H9 (cell line): ENCODE data around the gene FBXO31. TPM values are rescaled to one million over a fixed set of nuclear protein-coding genes. Genes with fewer than 3 reads are reported as not detected.

Experiments used
- DNase-seq: peaks from one replicate; pipeline ENCODE4 v3.0.0-alpha.2; 2017
- H2AFZ ChIP-seq: one replicate; pipeline ENCODE4 v1.6.1; 2013; ENCODE audit warnings: mild to moderate bottlenecking, low read length, control low read depth, moderate library complexity
- H2AK5ac ChIP-seq: 2 replicates; pipeline ENCODE4 v1.6.1; 2013; ENCODE audit warnings: low read length, control low read depth, mixed read lengths; ENCODE audit not compliant: insufficient read length
- H2BK120ac ChIP-seq: one replicate; pipeline ENCODE4 v1.6.1; 2013; ENCODE audit warnings: low read depth, mild to moderate bottlenecking, low read length, control low read depth, inconsistent platforms; ENCODE audit not compliant: poor library complexity, severe bottlenecking
- H2BK12ac ChIP-seq: 2 replicates; pipeline ENCODE4 v1.6.1; 2013; ENCODE audit warnings: low read length, control low read depth, mixed read lengths, low read depth; ENCODE audit not compliant: insufficient read length
- H2BK15ac ChIP-seq: 2 replicates; pipeline ENCODE4 v1.6.1; 2013; ENCODE audit warnings: low read depth, low read length, control low read depth
- H2BK20ac ChIP-seq: one replicate; pipeline ENCODE4 v1.6.1; 2013; ENCODE audit warnings: low read depth, mild to moderate bottlenecking, low read length, control low read depth, inconsistent platforms; ENCODE audit not compliant: poor library complexity, severe bottlenecking
- H2BK5ac ChIP-seq: 2 replicates; pipeline ENCODE4 v1.6.1; 2013; ENCODE audit warnings: low read length, control low read depth, mixed read lengths; ENCODE audit not compliant: insufficient read length
- H3K14ac ChIP-seq: 2 replicates; pipeline ENCODE4 v1.6.1; 2013; ENCODE audit warnings: low read length, control low read depth; ENCODE audit not compliant: insufficient read depth
- H3K18ac ChIP-seq: 2 replicates; pipeline ENCODE4 v1.6.1; 2013; ENCODE audit warnings: low read depth, mild to moderate bottlenecking, mixed read lengths, low read length, control low read depth; ENCODE audit not compliant: insufficient read length
- H3K23ac ChIP-seq: 2 replicates; pipeline ENCODE4 v1.6.1; 2013; ENCODE audit warnings: low read length, control low read depth, mixed read lengths, low read depth; ENCODE audit not compliant: insufficient read length
- H3K23me2 ChIP-seq: 2 replicates; pipeline ENCODE4 v1.6.1; 2013; ENCODE audit warnings: low read depth, mild to moderate bottlenecking, mixed read lengths, low read length, control low read depth; ENCODE audit not compliant: insufficient read length, poor library complexity, severe bottlenecking
- H3K27ac ChIP-seq: 2 replicates; pipeline ENCODE4 v1.5.1; 2013; ENCODE audit warnings: low read length, control low read depth, mixed read lengths, low read depth; ENCODE audit not compliant: insufficient read length
- H3K27me3 ChIP-seq: 2 replicates; pipeline ENCODE4 v1.6.1; 2013; ENCODE audit warnings: low read length, control low read depth, inconsistent platforms; ENCODE audit not compliant: insufficient read depth
- H3K4ac ChIP-seq: 2 replicates; pipeline ENCODE4 v1.6.1; 2013; ENCODE audit warnings: low read depth, mild to moderate bottlenecking, control low read depth, inconsistent platforms, low read length, moderate library complexity
- H3K4me1 ChIP-seq: 2 replicates; pipeline ENCODE4 v1.6.1; 2013; ENCODE audit warnings: low read length, control low read depth, inconsistent platforms; ENCODE audit not compliant: insufficient read depth
- H3K4me2 ChIP-seq: 2 replicates; pipeline ENCODE4 v1.6.1; 2013; ENCODE audit warnings: low read length, control low read depth, mixed read lengths; ENCODE audit not compliant: insufficient read length, insufficient read depth
- H3K56ac ChIP-seq: 2 replicates; pipeline ENCODE4 v1.6.1; 2013; ENCODE audit warnings: low read depth, mild to moderate bottlenecking, mixed read lengths, low read length, control low read depth; ENCODE audit not compliant: insufficient read length
- H3K79me1 ChIP-seq: 2 replicates; pipeline ENCODE4 v1.6.1; 2013; ENCODE audit warnings: low read depth, mild to moderate bottlenecking, moderate library complexity, low read length, control low read depth, inconsistent platforms; ENCODE audit not compliant: insufficient read depth, poor library complexity, severe bottlenecking
- H3K79me2 ChIP-seq: 2 replicates; pipeline ENCODE4 v1.6.1; 2013; ENCODE audit warnings: low read length, control low read depth, inconsistent platforms; ENCODE audit not compliant: insufficient read depth
- H3K9ac ChIP-seq: 2 replicates; pipeline ENCODE4 v1.6.1; 2013; ENCODE audit warnings: low read length, control low read depth, mixed read lengths; ENCODE audit not compliant: insufficient read length; ENCODE audit errors: extremely low read depth
- H3K9me3 ChIP-seq: one replicate; pipeline ENCODE4 v1.6.1; 2013; ENCODE audit warnings: low read depth, low read length, inconsistent platforms; ENCODE audit not compliant: control insufficient read depth
- H3T11ph ChIP-seq: one replicate; pipeline ENCODE4 v1.6.1; 2013; ENCODE audit warnings: mild to moderate bottlenecking, low read length, control low read depth, inconsistent platforms
- H4K20me1 ChIP-seq: one replicate; pipeline ENCODE4 v1.6.1; 2013; ENCODE audit not compliant: control insufficient read depth, insufficient read length, insufficient read depth
- H4K5ac ChIP-seq: 2 replicates; pipeline ENCODE4 v1.6.1; 2013; ENCODE audit warnings: low read depth, mild to moderate bottlenecking, mixed read lengths, low read length, control low read depth; ENCODE audit not compliant: insufficient read length
- H4K8ac ChIP-seq: replicated peaks from 2 replicates; pipeline ENCODE4 v1.6.1; 2013; ENCODE audit warnings: low read length, control low read depth, mixed read lengths, low read depth; ENCODE audit not compliant: insufficient read length
- H4K91ac ChIP-seq: 2 replicates; pipeline ENCODE4 v1.6.1; 2013; ENCODE audit warnings: low read depth, mild to moderate bottlenecking, moderate library complexity, mixed read lengths, low read length, control low read depth; ENCODE audit not compliant: insufficient read length
- H3K27ac Mint-ChIP-seq, 3 experiments: 2 replicates in 2 of 3; 3 replicates in 1 of 3; pipeline ENCODE4 v1.8.0; 2020 to 2021; ENCODE audit warnings: mixed read lengths in 3 of 3, mild to moderate bottlenecking in 1 of 3, moderate library complexity in 1 of 3
- H3K27me3 Mint-ChIP-seq: 2 replicates; pipeline ENCODE4 v1.8.0; 2021; ENCODE audit warnings: low read depth, mild to moderate bottlenecking, moderate library complexity, mixed read lengths
- H3K36me3 Mint-ChIP-seq, 3 experiments: 2 replicates in 2 of 3; 3 replicates in 1 of 3; pipeline ENCODE4 v1.8.0; 2020 to 2021; ENCODE audit warnings: low read depth in 3 of 3, mixed read lengths in 3 of 3; ENCODE audit not compliant: insufficient read depth in 1 of 3
- H3K4me1 Mint-ChIP-seq, 2 experiments: 2 replicates each; pipeline ENCODE4 v1.8.0; 2020; ENCODE audit warnings: mixed read lengths in 2 of 2
- H3K4me3 Mint-ChIP-seq, 2 experiments: 2 replicates in 1 of 2; 3 replicates in 1 of 2; pipeline ENCODE4 v1.8.0; 2020 to 2021; ENCODE audit warnings: mild to moderate bottlenecking in 2 of 2, mixed read lengths in 2 of 2, moderate library complexity in 1 of 2
- H3K9me3 Mint-ChIP-seq, 2 experiments: 2 replicates in 1 of 2; 3 replicates in 1 of 2; pipeline ENCODE4 v1.8.0; 2020; ENCODE audit warnings: mild to moderate bottlenecking in 2 of 2, mixed read lengths in 2 of 2, moderate library complexity in 1 of 2
- CTCF ChIP-seq: fragments of 200-600 bp; sonication (generic); conservative IDR thresholded peaks from 3 replicates; pipeline ENCODE4 v1.8.0; 2021; ENCODE audit warnings: antibody characterized with exemption, mild to moderate bottlenecking
- WGBS: extraction: QIAGEN DNeasy Blood & Tissue Kit; methylation state at CpG from one replicate; pipeline ENCODE4 v1.1.7; 2013; ENCODE audit warnings: missing lambda C conversion rate, low lambda C conversion rate, mixed read lengths; ENCODE audit not compliant: insufficient read length; ENCODE audit errors: extremely low coverage; 5-methylcytosine and 5-hydroxymethylcytosine counted together
- total RNA-seq: library from RNA; stranded (reverse); gene quantifications from 2 replicates; pipeline ENCODE4 v1.2.1, GENCODE V29; 2021

FBXO31 gene
- total RNA-seq, 1 experiment from 2014 or later, result 24.2 TPM

DNA sequence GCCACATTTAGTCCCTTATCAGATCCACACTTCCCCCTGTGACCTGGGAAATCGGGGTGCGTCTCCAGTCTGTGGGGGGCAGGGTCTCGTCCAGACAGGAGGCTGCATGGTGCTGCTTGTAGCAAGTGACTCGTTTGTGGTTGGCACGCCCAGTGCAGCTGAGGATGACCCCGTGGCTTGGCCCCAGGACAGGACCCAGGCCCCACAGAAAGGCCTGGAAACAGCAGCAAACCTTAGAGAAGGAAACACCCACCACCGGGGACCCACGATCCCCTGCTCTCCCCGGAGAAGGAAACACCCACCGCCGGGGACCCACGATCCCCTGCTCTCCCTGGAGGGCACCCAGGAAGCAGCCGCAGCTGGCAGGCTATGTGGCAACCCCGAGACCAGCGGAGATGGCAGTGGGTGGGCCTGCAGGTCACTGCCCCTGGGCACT is 58.1 kb downstream of the FBXO31 start:
- no peak overlapping the region for H3T11ph ChIP-seq
- H3K14ac ChIP-seq, result no peak overlapping the region; the same call in 1 of the 2 replicates
- no peak overlapping the region for H2AFZ ChIP-seq
- peaks cover 0 to 10% (median 8%) of the 10 kb centered on the region in 3 experiments; a peak in 6 of 7 replicates for H3K36me3 Mint-ChIP-seq
- H3K9me3 Mint-ChIP-seq, result no peaks in the 10 kb centered on the region
- H2BK15ac ChIP-seq, result no peak overlapping the region
- no peak overlapping the region for H4K5ac ChIP-seq
- no peak overlapping the region for H2AK5ac ChIP-seq
- H3K23ac ChIP-seq, result no peak overlapping the region
- H3K23me2 ChIP-seq, result no peaks in the 10 kb centered on the region
- WGBS, result no CpG with 5 or more reads among the region's 15 CpGs
- H3K79me2 ChIP-seq, result no peaks in the 10 kb centered on the region
- H3K18ac ChIP-seq, result no peak overlapping the region
- H3K4me2 ChIP-seq, result no peak overlapping the region
- H2BK5ac ChIP-seq, result no peak overlapping the region
- no peaks in the 10 kb centered on the region for H3K27me3 Mint-ChIP-seq
- H4K8ac ChIP-seq, result no peak overlapping the region
- no peak for TF ChIP-seq CTCF
- no peaks in the 10 kb centered on the region for H3K79me1 ChIP-seq
- no peak overlapping the region for H4K91ac ChIP-seq
- H3K27ac ChIP-seq, result no peak overlapping the region
- no peak overlapping the region for H3K27ac Mint-ChIP-seq
- H2BK12ac ChIP-seq, result no peak overlapping the region
- H3K9ac ChIP-seq, result no peak overlapping the region
- H4K20me1 ChIP-seq, result no peaks in the 10 kb centered on the region
- no peak overlapping the region for H3K56ac ChIP-seq
- H3K9me3 ChIP-seq, result no peaks in the 10 kb centered on the region
- H2BK20ac ChIP-seq, result no peak overlapping the region
- H3K27me3 ChIP-seq, result no peaks in the 10 kb centered on the region
- H3K4me1 ChIP-seq, result no peaks in the 10 kb centered on the region
- no peak for DNase-seq
- H3K4ac ChIP-seq, result no peak overlapping the region
- no peak overlapping the region for H3K4me3 Mint-ChIP-seq
- peaks cover 0 to 3% of the 10 kb centered on the region in 2 experiments; a peak in 2 of 4 replicates for H3K4me1 Mint-ChIP-seq
- no peak overlapping the region for H2BK120ac ChIP-seq
